Measurements from ENCODE around the gene CYTL1.
"Not testable (repeated sequence)": the region's sequence is repeated elsewhere in the genome, so short reads cannot be mapped to it uniquely, and the experiment has no call there.

CYTL1 gene

GRCh38 chr4:5019274-5019673, at the start of gene CYTL1:
Gene CYTL1 (minus strand): TSS chr4:5019458. CDS start chr4:5019445, 13 bp downstream.
- intact Hi-C loops (cut with DNase I): no loop called here
- peak in 7 of 42 donors; percentile 13 to 37 (median 21) for DNase-seq

GRCh38 chr4:5067908-5068307, 48.6 kb upstream of the CYTL1 start:
- intact Hi-C loops (cut with DNase I): no loop called here
- DNase-seq: no peak

DNA sequence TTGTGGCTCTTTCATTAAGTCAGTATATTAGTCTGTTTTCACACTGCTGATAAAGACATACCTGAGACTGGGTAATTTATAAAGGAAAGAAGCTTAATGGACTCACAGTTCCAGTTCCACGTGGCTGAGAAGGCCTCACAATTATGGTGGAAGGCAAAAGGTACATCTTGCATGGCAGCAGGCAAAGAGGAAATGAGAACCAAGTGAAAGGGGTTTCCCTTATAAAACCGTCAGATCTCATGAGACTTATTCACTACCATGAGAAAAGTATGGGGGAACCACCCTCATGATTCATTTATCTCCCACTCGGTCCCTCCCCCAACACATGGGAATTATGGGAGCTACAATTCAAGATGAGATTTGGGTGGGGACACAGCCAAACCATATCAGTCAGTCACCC, 47.7 kb upstream of the CYTL1 start:
- intact Hi-C loops (cut with DNase I); DNase-seq: not testable (repeated sequence)

GRCh38 chr4:5066101-5066500, 46.8 kb upstream of the CYTL1 start:
- intact Hi-C loops (cut with DNase I): no loop called here
- no peak for DNase-seq

DNA sequence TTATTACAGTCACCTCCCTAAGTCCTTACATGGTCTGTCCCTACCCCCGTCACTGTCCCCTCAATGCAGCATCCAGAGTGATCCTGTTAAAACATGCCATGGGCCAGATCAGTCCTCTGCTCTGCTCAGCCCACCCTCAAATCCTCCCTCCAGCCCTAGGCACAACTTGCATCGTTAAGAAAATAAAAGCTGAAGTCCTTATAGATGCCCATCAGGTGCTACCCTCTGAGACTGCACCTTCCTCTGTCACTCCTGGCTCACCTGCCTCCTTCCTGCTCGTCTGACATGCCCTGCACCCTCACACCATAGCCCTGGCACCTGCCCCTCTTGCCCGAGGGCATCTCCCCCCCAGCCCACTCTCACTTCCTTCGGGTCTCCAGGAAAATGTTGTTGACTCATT, 36.2 kb upstream of the CYTL1 start:
- no peak for DNase-seq
- intact Hi-C loops (cut with DNase I): no loop called here

DNA sequence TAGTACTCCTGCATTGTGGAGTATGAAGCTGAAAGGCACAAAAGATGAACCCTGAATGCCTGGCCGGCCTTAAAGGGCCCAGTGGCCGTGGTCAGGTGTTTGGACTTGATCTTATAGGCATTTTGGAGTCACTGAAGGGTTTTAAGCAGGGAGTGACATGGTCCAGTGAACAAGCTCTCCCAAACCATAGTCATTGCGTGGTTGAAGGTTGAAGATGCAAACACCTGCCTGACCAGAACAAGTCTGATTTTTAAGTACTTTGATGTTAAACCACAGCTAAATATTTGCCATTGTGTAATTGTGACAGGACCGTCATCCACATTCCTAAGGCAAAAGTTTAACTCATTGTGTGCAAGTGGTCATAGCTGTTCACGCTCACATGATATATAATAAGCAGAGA, 35.3 kb upstream of the CYTL1 start:
- no peak for DNase-seq
- intact Hi-C loops (cut with DNase I): loop anchor here (5.0 kb wide), 1 partner anchor 743 kb away; no protein-coding TSS in a partner anchor

DNA sequence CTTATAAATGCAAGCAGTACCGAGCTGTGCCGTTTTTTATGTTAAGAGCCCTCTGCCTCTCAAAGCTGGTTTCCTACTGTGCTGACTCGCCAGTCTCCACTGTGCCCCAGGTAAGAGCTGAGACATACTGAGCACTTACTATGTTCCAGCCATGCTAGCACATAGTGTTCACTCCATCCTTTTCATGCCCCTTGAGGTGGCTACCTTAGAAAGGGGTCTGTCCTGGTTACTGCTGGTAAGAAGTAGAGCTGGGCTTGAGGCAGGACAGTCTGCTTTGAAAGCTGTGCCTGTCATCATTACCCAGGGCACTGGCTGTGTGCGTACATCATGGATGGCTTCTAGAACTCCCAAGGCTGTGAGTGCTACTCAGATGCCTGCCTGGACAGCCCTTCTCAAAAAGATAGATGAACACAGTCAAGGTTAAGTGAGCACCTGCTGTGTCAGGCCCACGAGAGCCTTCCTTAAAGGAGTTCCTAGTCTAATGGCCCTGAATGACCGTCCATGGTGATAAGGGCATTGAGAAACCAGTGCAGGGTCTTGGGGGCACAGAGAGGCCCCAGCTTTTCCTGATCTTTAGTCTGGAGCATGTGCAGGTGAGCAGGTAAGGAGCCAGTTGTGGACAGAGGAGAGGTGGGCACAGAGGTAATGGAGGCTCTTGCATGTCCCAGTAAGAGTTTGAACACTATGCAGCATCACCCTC, 33.6 kb upstream of the CYTL1 start:
- intact Hi-C loops (cut with DNase I): loop anchor here (5.0 kb wide), 1 partner anchor 744 kb away; no protein-coding TSS in a partner anchor
- no peak for DNase-seq

GRCh38 chr4:5052204-5052702, 33.0 kb upstream of the CYTL1 start:
- intact Hi-C loops (cut with DNase I): loop anchor here (5.0 kb wide), 1 partner anchor 745 kb away; no protein-coding TSS in a partner anchor
- DNase-seq: no peak

DNA sequence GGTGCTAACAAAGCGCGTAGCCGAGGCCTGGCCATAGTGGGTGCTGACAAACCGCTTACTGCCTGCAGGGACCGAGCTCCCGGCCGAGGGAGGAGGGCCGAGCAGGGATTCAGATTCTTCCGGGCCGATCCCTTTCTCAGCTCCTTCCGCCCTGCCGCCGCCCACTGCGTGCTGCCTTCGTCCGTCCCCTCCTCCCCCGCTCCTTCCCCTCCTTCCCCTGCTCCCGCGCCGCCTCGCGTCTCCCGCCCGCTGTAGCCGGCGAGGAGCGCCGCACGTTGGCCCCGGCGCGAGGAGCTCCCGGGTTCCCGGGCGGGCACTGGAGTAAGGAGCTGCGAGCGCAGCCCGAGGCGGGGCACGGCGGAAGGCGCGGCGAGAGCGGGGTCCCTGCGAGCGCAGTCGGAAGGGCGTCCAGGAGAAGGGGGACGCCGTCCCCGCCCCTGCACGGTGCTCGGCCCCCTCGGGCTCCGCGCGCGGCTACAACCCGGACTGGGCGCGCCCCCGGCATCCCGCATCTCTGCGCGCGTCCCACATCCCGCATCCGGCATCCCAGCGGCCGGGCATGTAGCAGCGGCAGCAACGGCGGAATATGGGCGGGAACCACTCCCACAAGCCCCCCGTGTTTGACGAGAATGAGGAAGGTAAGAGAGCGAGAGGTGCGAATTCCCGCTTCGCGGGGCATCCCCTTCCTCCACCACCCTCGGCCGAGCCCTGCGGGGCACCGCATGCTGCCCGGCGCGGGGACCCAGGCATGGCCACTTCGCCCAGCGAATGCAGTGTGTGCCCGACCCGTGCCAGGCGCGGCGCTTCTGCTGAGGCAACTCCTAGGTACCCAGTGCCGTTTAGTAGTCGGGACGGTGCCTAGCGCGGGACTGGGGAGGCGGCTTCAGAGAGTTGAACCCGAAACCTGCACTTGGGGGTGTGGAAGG, 32.3 kb upstream of the CYTL1 start, which contains the start of gene STK32B:
Gene STK32B (plus strand): TSS at position 203 of the 926 bp plus-strand sequence.
- intact Hi-C loops (cut with DNase I): loop anchor here (5.0 kb wide), 1 partner anchor 746 kb away; no protein-coding TSS in a partner anchor
- peak in 37 of 42 donors; percentile 29 to 73 (median 47) for DNase-seq

DNA sequence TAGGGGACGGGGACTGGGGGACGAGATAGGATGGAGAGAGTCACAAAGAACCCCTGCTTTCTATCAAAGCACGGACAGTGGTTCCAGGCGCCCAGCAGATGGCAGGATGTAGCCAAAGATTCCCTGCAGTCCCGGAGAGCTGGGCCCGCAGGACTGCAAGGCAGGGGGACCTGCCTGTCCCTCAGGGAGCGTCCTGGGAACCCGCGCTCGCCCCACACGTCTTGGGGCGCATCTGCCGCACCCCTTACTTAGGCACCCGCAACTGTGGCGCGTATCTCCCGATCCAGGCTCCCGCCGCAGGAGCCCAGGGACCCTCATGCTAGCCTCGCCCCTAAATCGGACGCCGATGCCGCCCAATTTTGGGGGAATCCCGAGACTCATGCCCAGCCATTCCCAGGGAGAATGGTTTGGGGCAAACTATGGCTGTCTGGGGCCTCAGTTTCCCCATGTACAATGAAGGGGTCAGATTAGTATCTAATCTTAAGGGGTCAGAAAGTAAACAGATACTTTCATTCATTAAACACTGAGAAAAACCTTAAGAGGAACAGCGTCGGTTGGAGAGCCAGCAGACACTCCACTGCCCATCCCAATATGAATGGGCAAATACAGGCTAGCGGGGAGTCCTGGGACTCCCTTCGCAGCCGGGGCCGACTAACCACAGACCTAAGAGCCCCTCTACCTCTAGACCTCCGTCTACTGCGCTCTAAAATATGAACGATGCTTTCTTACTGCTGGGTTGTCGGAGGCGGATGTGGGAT, 31.4 kb upstream of the CYTL1 start:
- intact Hi-C loops (cut with DNase I): loop anchor here (5.0 kb wide), 1 partner anchor 747 kb away; no protein-coding TSS in a partner anchor
- peak; percentile 61 to 92 (median 83) for DNase-seq

DNA sequence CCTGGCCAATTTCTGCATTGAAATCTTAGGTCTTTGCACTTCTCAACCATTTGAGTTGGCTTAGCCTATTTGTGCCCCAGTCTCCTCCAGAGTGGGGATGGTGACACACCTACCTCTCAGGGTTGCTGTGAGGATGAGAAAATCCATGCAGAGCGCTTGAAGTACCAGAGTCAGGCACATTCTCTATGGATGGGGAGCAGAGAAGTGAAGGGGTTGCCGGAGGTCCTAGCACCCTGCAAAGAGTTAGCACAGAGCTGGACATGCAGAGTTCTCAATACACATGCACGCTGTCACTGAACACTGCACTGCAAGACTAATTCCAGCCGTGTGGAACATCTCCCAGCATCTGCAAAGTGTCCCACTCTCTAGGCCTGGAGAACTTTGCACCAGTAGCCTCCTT, 29.5 kb upstream of the CYTL1 start:
- intact Hi-C loops (cut with DNase I): no loop called here
- peak in 1 of 42 donors; percentile 21 for DNase-seq

DNA sequence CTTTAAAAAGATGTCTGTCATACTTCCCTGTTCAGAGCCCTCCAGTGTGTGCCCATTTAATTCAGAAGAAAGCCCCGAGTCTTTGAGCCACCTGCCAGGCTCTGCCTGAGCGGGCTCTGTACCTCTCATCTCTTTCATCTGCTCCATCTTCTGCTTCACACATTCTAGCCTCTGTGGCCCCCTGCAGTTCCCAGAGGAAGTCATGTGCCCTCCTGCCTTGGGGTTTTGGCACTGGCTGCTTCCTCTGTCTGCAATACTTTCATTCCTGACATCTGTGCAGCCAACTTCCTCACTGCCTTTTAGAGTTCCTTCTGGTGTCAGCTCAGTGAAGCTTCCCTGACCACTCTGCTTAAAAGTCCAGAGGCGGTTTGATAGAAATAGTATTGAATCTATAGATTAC, 25.8 kb upstream of the CYTL1 start:
- intact Hi-C loops (cut with DNase I): no loop called here
- peak in 26 of 42 donors; percentile 10 to 60 (median 42) for DNase-seq

DNA sequence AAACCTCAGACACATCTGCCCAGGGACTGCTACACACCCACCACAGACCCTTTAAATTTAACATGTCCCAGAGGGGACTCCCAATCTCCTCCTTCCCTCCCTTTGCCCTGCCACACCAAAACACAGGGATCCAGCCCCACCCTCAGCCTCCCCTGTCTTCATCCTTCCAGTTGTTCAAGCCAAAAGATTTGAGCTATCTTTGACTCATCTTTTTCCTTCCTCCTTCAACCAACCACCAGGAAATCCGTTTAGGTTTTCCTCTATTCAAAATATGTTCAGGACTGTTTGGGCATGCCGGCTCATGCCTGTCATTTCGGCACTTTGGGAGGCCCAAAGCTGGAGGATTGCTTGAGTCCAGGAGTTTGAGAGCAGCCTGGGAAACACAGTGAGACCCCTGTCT, 25.1 kb upstream of the CYTL1 start:
- peak in 1 of 42 donors; percentile 17 for DNase-seq
- intact Hi-C loops (cut with DNase I): no loop called here

- intact Hi-C loops (cut with DNase I): no loop called here
- peak in 1 of 42 donors; percentile 34 for DNase-seq
Measured at GRCh38 chr4:5043579-5043978, 24.3 kb upstream of the CYTL1 start.

DNA sequence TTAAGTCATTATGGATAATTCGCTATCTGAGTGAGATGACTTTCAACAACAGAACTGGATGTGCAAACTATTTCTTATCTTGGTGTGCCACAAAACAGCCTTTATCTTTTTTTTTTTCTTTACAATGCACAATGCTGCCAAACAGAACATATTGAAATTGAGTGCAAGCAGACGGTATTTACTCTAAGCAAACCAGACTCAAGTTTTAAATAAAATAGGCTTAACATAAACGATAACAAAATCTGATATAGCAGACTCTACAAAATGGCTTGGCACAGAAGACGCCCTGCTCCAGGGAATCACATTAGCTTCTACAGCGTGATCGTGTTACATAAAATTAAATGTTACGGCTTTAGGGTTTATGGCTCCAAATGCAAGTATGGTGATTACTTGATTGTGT, 22.4 kb upstream of the CYTL1 start:
- intact Hi-C loops (cut with DNase I): no loop called here
- DNase-seq: no peak

DNA sequence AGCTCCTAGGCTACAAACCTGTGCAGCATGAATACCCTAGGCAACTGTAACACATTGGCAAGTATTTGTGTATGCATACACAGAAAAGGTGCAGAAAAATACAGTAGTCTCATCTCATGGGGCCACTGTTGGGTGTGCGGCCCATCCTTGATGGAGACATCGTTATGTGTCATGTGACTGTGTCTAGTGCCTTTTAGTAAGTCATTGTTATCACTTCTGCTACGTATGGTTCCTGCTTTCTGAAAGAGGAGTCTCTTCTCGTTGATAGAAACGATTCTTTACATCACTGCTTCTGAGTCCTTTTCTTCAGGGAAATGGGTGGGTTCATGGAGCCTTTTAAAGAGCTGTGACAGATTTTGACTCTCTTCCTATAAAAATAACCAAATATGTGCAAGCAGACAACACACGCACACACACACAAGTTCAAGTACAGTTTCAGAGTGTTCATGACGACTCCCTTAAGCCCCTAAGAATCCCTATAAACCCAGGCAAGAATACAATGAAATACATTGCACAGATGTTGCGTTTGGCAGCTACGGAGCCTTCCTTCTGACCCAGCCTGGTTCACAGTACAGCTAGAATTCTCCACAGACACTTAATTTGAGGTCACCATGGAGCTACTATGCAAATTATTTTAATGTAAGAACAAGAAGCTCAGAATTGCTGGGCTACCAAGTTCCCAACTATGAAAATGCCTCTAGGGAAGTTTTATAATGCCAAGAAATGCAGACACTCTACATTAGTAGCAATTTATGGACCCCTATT, 21.8 kb upstream of the CYTL1 start:
- intact Hi-C loops (cut with DNase I): no loop called here
- DNase-seq: no peak

- peak in 1 of 42 donors; percentile 6 for DNase-seq
- intact Hi-C loops (cut with DNase I): no loop called here
Measured at GRCh38 chr4:5039800-5040199, 20.5 kb upstream of the CYTL1 start.

Data from head of caudate nucleus (tissue), 42 donors.